ENCODE results near the gene F11R. TPM values are rescaled to one million over a fixed set of nuclear protein-coding genes. Genes with fewer than 3 reads are reported as not detected.
"Not testable (repeated sequence)": the region's sequence is repeated elsewhere in the genome, so short reads cannot be mapped to it uniquely, and the experiment has no call there.

F11R gene
- total and polyA plus RNA-seq, 4 donors, result 25.8 to 80.4 (median 45.6) TPM

DNA sequence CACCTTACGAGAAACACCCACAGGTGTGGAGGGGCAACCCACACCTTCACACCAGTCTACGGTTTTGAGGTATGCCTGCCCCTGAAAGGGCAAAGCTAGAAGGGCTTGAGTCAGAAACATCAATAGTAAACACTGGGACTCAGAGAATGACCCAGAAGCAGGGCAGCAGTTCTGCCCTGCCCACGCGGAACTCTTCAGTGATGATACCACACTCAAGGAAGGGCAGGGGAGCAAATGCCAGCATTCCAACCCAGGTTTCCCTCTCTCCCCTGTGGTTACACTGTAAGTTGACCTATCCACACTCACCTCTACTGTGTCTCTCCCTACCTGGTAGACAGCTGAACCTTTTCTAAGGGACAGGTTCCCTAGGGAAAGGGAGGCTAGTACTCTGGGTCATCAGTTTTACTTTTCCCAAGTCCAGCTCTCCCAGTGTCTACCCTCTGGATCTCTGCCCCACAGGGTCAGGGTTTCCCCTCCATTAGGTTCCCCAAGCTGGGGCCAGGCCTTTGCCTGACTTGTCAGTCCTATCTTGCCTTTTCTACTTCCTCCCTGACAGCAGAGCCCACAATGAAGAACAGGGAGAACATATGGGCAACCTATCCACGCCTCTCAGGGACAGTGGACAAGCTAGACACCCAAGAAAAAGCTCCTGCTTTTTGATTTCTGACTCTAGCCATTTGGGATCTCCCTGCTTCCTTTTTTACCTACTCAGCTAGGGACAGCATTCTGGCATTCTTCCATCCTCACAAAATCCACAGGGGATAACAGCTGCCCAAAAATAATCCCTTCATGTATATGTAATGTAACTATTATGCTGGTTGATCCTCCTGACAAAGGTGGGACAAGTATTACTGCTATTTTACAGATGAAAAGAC is 3.0 kb downstream of the F11R start:
- 79% methylated on average over 5 of the region's 5 CpGs for WGBS
- Histone ChIP-seq H3K27me3 (ENCODE audit: control insufficient read depth in 4 of 4, insufficient read depth in 4 of 4, low read length in 3 of 4) (no peaks in the 10 kb centered on the region), H3K27ac (ENCODE audit: low read depth in 1 of 2, low read length in 2 of 2) (peak overlapping the region; percentile 82 to 92), H3K9ac (ENCODE audit: low read depth in 1 of 2, low read length in 2 of 2) (peak overlapping the region in 1 of 2 donors; percentile 33), H3K36me3 (ENCODE audit: control insufficient read depth in 4 of 4, insufficient read depth in 3 of 4, low read depth in 1 of 4, low read length in 3 of 4) (no peaks in the 10 kb centered on the region), H3K4me3 (ENCODE audit: low read depth in 1 of 3, low read length in 3 of 3) (peak overlapping the region in 1 of 3 donors; percentile 7), H3K4me1 (ENCODE audit: control insufficient read depth in 4 of 4, insufficient read depth in 4 of 4, low read length in 3 of 4) (peaks cover 11 to 42% (median 19%) of the 10 kb centered on the region in 4 donors), H3K9me3 (ENCODE audit: control insufficient read depth in 4 of 4, low read length in 3 of 4) (no peaks in the 10 kb centered on the region)
- DNase-seq (ENCODE audit: low spot score), result no peak
- TF ChIP-seq YY1 (IDR thresholded peaks at IDR 0.05) (peak; percentile 5), EGR1 (IDR thresholded peaks at IDR 0.05; ENCODE audit: low read depth in 2 of 2) (no peak)

DNA sequence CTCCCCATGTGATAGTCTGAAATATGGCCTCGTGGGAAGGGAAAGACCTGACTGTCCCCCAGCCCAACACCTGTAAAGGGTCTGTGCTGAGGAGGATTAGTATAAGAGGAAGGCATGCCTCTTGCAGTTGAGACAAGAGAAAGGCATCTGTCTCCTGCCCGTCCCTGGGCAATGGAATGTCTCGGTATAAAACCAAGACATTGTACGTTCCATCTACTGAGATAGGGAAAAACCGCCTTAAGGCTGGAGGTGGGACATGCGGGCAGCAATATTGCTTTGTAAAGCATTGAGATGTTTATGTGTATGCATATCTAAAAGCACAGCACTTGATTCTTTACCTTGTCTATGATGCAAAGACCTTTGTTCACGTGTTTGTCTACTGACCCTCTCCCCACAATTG is 3.8 kb downstream of the F11R start:
- not testable (repeated sequence) for DNase-seq (ENCODE audit: low spot score); H3K4me3 ChIP-seq (ENCODE audit: low read depth in 1 of 3, low read length in 3 of 3); H3K36me3 ChIP-seq (ENCODE audit: control insufficient read depth in 4 of 4, insufficient read depth in 3 of 4, low read depth in 1 of 4, low read length in 3 of 4); H3K27me3 ChIP-seq (ENCODE audit: control insufficient read depth in 4 of 4, insufficient read depth in 4 of 4, low read length in 3 of 4); H3K9ac ChIP-seq (ENCODE audit: low read depth in 1 of 2, low read length in 2 of 2); H3K9me3 ChIP-seq (ENCODE audit: control insufficient read depth in 4 of 4, low read length in 3 of 4)
- 85% methylated on average over 7 of the region's 7 CpGs for WGBS
- peaks cover 11 to 45% (median 22%) of the 10 kb centered on the region in 4 donors for H3K4me1 ChIP-seq (ENCODE audit: control insufficient read depth in 4 of 4, insufficient read depth in 4 of 4, low read length in 3 of 4)
- peak overlapping the region in 1 of 2 donors; percentile 8 for H3K27ac ChIP-seq (ENCODE audit: low read depth in 1 of 2, low read length in 2 of 2)

DNA sequence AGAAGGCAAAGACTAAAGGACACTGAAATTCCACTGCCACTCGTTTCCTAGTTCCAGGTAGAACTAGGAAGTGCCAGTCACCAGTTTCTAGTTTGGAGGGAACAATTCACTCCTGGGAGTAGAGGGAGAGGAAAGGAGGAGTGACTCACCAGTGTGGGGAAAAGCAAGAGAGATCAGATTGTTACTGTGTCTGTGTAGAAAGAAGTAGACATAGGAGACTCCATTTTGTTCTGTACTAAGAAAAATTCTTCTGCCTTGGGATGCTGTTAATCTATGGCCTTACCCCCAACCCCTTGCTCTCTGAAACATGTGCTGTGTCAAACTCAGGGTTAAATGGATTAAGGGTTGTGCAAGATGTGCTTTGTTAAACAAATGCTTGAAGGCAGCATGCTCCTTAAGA is 4.3 kb downstream of the F11R start:
- DNase-seq (ENCODE audit: low spot score), result not testable (repeated sequence)
- peaks cover 11 to 50% (median 24%) of the 10 kb centered on the region in 4 donors for H3K4me1 ChIP-seq (ENCODE audit: control insufficient read depth in 4 of 4, insufficient read depth in 4 of 4, low read length in 3 of 4)

DNA sequence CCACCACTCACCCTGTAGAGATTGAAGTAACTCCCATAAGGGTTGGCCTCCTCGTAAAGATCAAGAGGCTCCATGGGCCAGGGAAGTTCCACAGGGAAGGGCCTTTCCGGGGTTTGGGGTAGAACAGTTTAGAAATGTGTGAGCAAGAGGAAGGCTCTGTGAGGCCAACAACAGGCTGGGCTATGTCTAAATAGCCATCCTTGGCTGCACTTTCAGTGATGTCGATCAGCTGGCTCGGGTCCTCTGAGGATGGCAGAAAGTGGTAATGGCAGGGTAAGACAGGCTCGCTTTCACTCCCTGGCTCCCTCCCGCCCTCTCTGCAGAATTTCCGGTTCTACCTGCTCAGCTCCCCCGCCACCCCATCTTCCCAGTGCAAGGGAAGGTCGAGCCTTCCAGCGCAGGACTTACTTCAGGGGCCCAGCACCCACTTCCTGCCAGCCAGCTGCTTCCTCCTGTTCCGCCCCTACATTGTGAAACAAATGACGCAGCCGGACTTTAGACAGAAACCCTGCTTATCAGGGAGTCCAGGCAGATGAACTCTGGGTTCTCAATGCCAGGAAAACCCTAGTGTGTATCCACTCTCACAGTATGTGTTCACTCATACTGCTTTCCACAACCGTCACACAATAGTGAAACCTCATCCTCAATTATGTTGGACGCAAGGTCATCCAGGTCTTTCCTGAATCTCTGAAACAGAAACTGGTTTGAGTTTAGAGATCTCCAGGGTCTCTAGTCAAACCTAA is 7.3 kb downstream of the F11R start:
- Histone ChIP-seq H3K4me3 (ENCODE audit: low read depth in 1 of 3, low read length in 3 of 3) (peak overlapping the region; percentile 28 to 37 (median 30)), H3K36me3 (ENCODE audit: control insufficient read depth in 4 of 4, insufficient read depth in 3 of 4, low read depth in 1 of 4, low read length in 3 of 4) (no peaks in the 10 kb centered on the region), H3K27me3 (ENCODE audit: control insufficient read depth in 4 of 4, insufficient read depth in 4 of 4, low read length in 3 of 4) (no peaks in the 10 kb centered on the region), H3K9ac (ENCODE audit: low read depth in 1 of 2, low read length in 2 of 2) (peak overlapping the region; percentile 71 to 85), H3K27ac (ENCODE audit: low read depth in 1 of 2, low read length in 2 of 2) (peak overlapping the region; percentile 97 to 99), H3K9me3 (ENCODE audit: control insufficient read depth in 4 of 4, low read length in 3 of 4) (no peaks in the 10 kb centered on the region), H3K4me1 (ENCODE audit: control insufficient read depth in 4 of 4, insufficient read depth in 4 of 4, low read length in 3 of 4) (peaks cover 10 to 36% (median 18%) of the 10 kb centered on the region in 4 donors)
- peak; percentile 80 for DNase-seq (ENCODE audit: low spot score)
- WGBS, result 2% methylated on average over 15 of the region's 15 CpGs
- TF ChIP-seq FOXA1 (IDR thresholded peaks at IDR 0.05), result peak; percentile 79
- peak; percentile 51 to 56 for TF ChIP-seq RAD21 (IDR thresholded peaks at IDR 0.05)
- TF ChIP-seq, protein P1, sequence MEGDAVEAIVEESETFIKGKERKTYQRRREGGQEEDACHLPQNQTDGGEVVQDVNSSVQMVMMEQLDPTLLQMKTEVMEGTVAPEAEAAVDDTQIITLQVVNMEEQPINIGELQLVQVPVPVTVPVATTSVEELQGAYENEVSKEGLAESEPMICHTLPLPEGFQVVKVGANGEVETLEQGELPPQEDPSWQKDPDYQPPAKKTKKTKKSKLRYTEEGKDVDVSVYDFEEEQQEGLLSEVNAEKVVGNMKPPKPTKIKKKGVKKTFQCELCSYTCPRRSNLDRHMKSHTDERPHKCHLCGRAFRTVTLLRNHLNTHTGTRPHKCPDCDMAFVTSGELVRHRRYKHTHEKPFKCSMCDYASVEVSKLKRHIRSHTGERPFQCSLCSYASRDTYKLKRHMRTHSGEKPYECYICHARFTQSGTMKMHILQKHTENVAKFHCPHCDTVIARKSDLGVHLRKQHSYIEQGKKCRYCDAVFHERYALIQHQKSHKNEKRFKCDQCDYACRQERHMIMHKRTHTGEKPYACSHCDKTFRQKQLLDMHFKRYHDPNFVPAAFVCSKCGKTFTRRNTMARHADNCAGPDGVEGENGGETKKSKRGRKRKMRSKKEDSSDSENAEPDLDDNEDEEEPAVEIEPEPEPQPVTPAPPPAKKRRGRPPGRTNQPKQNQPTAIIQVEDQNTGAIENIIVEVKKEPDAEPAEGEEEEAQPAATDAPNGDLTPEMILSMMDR (IDR thresholded peaks at IDR 0.05; ENCODE audit: low read depth, low read length, missing input control), result no peak
- TF ChIP-seq HNF4A (conservative IDR thresholded peaks at IDR 0.05), result peak; percentile 99
- TF ChIP-seq, protein P2, sequence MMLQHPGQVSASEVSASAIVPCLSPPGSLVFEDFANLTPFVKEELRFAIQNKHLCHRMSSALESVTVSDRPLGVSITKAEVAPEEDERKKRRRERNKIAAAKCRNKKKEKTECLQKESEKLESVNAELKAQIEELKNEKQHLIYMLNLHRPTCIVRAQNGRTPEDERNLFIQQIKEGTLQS (IDR thresholded peaks at IDR 0.05), result peak; percentile 73
- TF ChIP-seq, protein P3, sequence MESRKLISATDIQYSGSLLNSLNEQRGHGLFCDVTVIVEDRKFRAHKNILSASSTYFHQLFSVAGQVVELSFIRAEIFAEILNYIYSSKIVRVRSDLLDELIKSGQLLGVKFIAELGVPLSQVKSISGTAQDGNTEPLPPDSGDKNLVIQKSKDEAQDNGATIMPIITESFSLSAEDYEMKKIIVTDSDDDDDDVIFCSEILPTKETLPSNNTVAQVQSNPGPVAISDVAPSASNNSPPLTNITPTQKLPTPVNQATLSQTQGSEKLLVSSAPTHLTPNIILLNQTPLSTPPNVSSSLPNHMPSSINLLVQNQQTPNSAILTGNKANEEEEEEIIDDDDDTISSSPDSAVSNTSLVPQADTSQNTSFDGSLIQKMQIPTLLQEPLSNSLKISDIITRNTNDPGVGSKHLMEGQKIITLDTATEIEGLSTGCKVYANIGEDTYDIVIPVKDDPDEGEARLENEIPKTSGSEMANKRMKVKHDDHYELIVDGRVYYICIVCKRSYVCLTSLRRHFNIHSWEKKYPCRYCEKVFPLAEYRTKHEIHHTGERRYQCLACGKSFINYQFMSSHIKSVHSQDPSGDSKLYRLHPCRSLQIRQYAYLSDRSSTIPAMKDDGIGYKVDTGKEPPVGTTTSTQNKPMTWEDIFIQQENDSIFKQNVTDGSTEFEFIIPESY (IDR thresholded peaks at IDR 0.05), result peak; percentile 90
- peak; percentile 97 for TF ChIP-seq RXRA (IDR thresholded peaks at IDR 0.05)
- TF ChIP-seq YY1 (IDR thresholded peaks at IDR 0.05), result peak; percentile 85
- peak; percentile 97 for TF ChIP-seq NR2F2 (IDR thresholded peaks at IDR 0.05)
- TF ChIP-seq GABPA (IDR thresholded peaks at IDR 0.05 in 1 of 2, conservative IDR thresholded peaks at IDR 0.05 in 1 of 2), result peak; percentile 75 to 91
- TF ChIP-seq SP1 (IDR thresholded peaks at IDR 0.05), result peak; percentile 100
- TF ChIP-seq EGR1 (IDR thresholded peaks at IDR 0.05; ENCODE audit: low read depth in 2 of 2), result peak; percentile 74 to 96
- TF ChIP-seq, protein P4, sequence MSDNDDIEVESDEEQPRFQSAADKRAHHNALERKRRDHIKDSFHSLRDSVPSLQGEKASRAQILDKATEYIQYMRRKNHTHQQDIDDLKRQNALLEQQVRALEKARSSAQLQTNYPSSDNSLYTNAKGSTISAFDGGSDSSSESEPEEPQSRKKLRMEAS (IDR thresholded peaks at IDR 0.05), result peak; percentile 99
- TF ChIP-seq JUND (IDR thresholded peaks at IDR 0.05), result peak; percentile 95 to 96
- TF ChIP-seq TAF1 (conservative IDR thresholded peaks at IDR 0.05), result no peak

More for the DNA sequence above, 4.3 kb downstream of the F11R start:
- not testable (repeated sequence) for H3K4me3 ChIP-seq (ENCODE audit: low read depth in 1 of 3, low read length in 3 of 3); H3K9me3 ChIP-seq (ENCODE audit: control insufficient read depth in 4 of 4, low read length in 3 of 4); H3K36me3 ChIP-seq (ENCODE audit: control insufficient read depth in 4 of 4, insufficient read depth in 3 of 4, low read depth in 1 of 4, low read length in 3 of 4); H3K27me3 ChIP-seq (ENCODE audit: control insufficient read depth in 4 of 4, insufficient read depth in 4 of 4, low read length in 3 of 4); H3K9ac ChIP-seq (ENCODE audit: low read depth in 1 of 2, low read length in 2 of 2)
- WGBS, result 25% methylated on average over 1 of the region's 1 CpG
- H3K27ac ChIP-seq (ENCODE audit: low read depth in 1 of 2, low read length in 2 of 2), result peak overlapping the region; percentile 56 to 60
- peak in 1 of 2 donors; percentile 44 for TF ChIP-seq HNF4A (conservative IDR thresholded peaks at IDR 0.05)

Data from liver (tissue), 9 donors.